Large intestine (tissue), 3 donors: ENCODE data around the gene MS4A15. TPM values are rescaled to one million over a fixed set of nuclear protein-coding genes. Genes with fewer than 3 reads are reported as not detected.

ENCODE experiments used
- DNase-seq, 2 donors: peaks; one replicate each; pipeline versions ENCODE4 v3.0.0 to v3.0.0-alpha.2; 2013
- H3K27ac ChIP-seq: one replicate; pipeline ENCODE4 v1.5.1; 2013; ENCODE audit warnings: low read length
- H3K27me3 ChIP-seq: 2 replicates; pipeline ENCODE4 v1.6.1; 2013; ENCODE audit warnings: low read length; ENCODE audit not compliant: control insufficient read depth, insufficient read depth
- H3K36me3 ChIP-seq: 2 replicates; pipeline ENCODE4 v1.6.1; 2013; ENCODE audit warnings: low read length; ENCODE audit not compliant: control insufficient read depth, insufficient read depth
- H3K4me1 ChIP-seq: one replicate; pipeline ENCODE4 v1.6.1; 2013; ENCODE audit warnings: low read length; ENCODE audit not compliant: control insufficient read depth, insufficient read depth
- H3K4me3 ChIP-seq: one replicate; pipeline ENCODE4 v1.5.1; 2013; ENCODE audit warnings: low read length
- H3K9me3 ChIP-seq: one replicate; pipeline ENCODE4 v1.6.1; 2013; ENCODE audit warnings: mild to moderate bottlenecking, low read depth, low read length, moderate library complexity; ENCODE audit not compliant: control insufficient read depth
- WGBS: methylation state at CpG from one replicate; pipeline ENCODE4 v1.1.5; 2013; ENCODE audit warnings: low lambda C conversion rate; ENCODE audit not compliant: insufficient coverage; 5-methylcytosine and 5-hydroxymethylcytosine counted together
- polyA plus RNA-seq: library from polyadenylated mRNA; unstranded; fragments of 120-200 nt; gene quantifications from one replicate; pipeline ENCODE4 v1.2.1, GENCODE V29; 2013

Gene MS4A15
- polyA plus RNA-seq, 1 donor, result 0.04 TPM

- no peaks in the 10 kb centered on the region for H3K36me3 ChIP-seq
- H3K27ac ChIP-seq, result no peak overlapping the region
- no CpG with 5 or more reads among the region's 1 CpG for WGBS
- H3K9me3 ChIP-seq, result no peaks in the 10 kb centered on the region
- H3K27me3 ChIP-seq, result no peaks in the 10 kb centered on the region
- no peak overlapping the region for H3K4me3 ChIP-seq
- peaks cover 15% of the 10 kb centered on the region for H3K4me1 ChIP-seq
- no peak for DNase-seq
These were observed 31.1 kb upstream of the MS4A15 start for GRCh38 chr11:60725592-60725991.

GRCh38 chr11:60731586-60731985, 25.1 kb upstream of the MS4A15 start:
- Histone ChIP-seq H3K36me3 (no peaks in the 10 kb centered on the region), H3K4me1 (peaks cover 7% of the 10 kb centered on the region), H3K9me3 (peaks cover 2% of the 10 kb centered on the region), H3K27me3 (no peaks in the 10 kb centered on the region), H3K27ac (no peak overlapping the region), H3K4me3 (no peak overlapping the region)
- DNase-seq, result no peak
- WGBS, result 85% methylated on average over 5 of the region's 8 CpGs

- Histone ChIP-seq H3K4me3 (no peak overlapping the region), H3K27ac (no peak overlapping the region), H3K36me3 (no peaks in the 10 kb centered on the region), H3K27me3 (no peaks in the 10 kb centered on the region), H3K4me1 (no peaks in the 10 kb centered on the region), H3K9me3 (peaks cover 2% of the 10 kb centered on the region)
- WGBS, result 100% methylated on average over 1 of the region's 4 CpGs
- DNase-seq, result peak; percentile 54 to 69
These were observed 22.4 kb upstream of the MS4A15 start for GRCh38 chr11:60734279-60734678.

GRCh38 chr11:60739114-60739513, 17.6 kb upstream of the MS4A15 start:
- Histone ChIP-seq H3K4me1 (peaks cover 15% of the 10 kb centered on the region), H3K27ac (no peak overlapping the region), H3K36me3 (no peaks in the 10 kb centered on the region), H3K9me3 (no peaks in the 10 kb centered on the region), H3K4me3 (no peak overlapping the region), H3K27me3 (no peaks in the 10 kb centered on the region)
- no peak for DNase-seq
- no CpG with 5 or more reads among the region's 7 CpGs for WGBS

- H3K9me3 ChIP-seq, result no peaks in the 10 kb centered on the region
- H3K27me3 ChIP-seq, result no peaks in the 10 kb centered on the region
- no peaks in the 10 kb centered on the region for H3K36me3 ChIP-seq
- peaks cover 15% of the 10 kb centered on the region for H3K4me1 ChIP-seq
- H3K4me3 ChIP-seq, result no peak overlapping the region
- H3K27ac ChIP-seq, result peak overlapping the region; percentile 39
- no peak for DNase-seq
These were observed 16.1 kb upstream of the MS4A15 start for GRCh38 chr11:60740573-60740972.

- H3K36me3 ChIP-seq, result no peaks in the 10 kb centered on the region
- peak; percentile 60 to 77 for DNase-seq
- H3K4me1 ChIP-seq, result peaks cover 15% of the 10 kb centered on the region
- H3K4me3 ChIP-seq, result no peak overlapping the region
- H3K9me3 ChIP-seq, result no peaks in the 10 kb centered on the region
- peak overlapping the region; percentile 39 for H3K27ac ChIP-seq
- WGBS, result no CpG with 5 or more reads among the region's 3 CpGs
- no peaks in the 10 kb centered on the region for H3K27me3 ChIP-seq
These were observed 15.2 kb upstream of the MS4A15 start for GRCh38 chr11:60741421-60741820.

- WGBS, result no CpG with 5 or more reads among the region's 1 CpG
- Histone ChIP-seq H3K4me3 (no peak overlapping the region), H3K4me1 (peaks cover 15% of the 10 kb centered on the region), H3K36me3 (no peaks in the 10 kb centered on the region), H3K27me3 (no peaks in the 10 kb centered on the region), H3K27ac (no peak overlapping the region), H3K9me3 (no peaks in the 10 kb centered on the region)
- peak in 1 of 2 donors; percentile 32 for DNase-seq
These were observed 13.6 kb upstream of the MS4A15 start for GRCh38 chr11:60743058-60743457.

- H3K36me3 ChIP-seq, result no peaks in the 10 kb centered on the region
- peaks cover 15% of the 10 kb centered on the region for H3K4me1 ChIP-seq
- H3K4me3 ChIP-seq, result no peak overlapping the region
- no peak for DNase-seq
- H3K27me3 ChIP-seq, result no peaks in the 10 kb centered on the region
- 83% methylated on average over 4 of the region's 5 CpGs for WGBS
- H3K27ac ChIP-seq, result no peak overlapping the region
- no peaks in the 10 kb centered on the region for H3K9me3 ChIP-seq
These were observed 12.6 kb upstream of the MS4A15 start for GRCh38 chr11:60744114-60744513.

GRCh38 chr11:60747359-60747873, 9.3 kb upstream of the MS4A15 start:
- WGBS, result 59% methylated on average over 3 of the region's 14 CpGs
- H3K4me1 ChIP-seq, result peaks cover 3% of the 10 kb centered on the region
- H3K27me3 ChIP-seq, result no peaks in the 10 kb centered on the region
- H3K9me3 ChIP-seq, result no peaks in the 10 kb centered on the region
- no peak for DNase-seq
- H3K36me3 ChIP-seq, result no peaks in the 10 kb centered on the region
- H3K4me3 ChIP-seq, result no peak overlapping the region
- no peak overlapping the region for H3K27ac ChIP-seq

GRCh38 chr11:60748225-60748624, 8.4 kb upstream of the MS4A15 start:
- Histone ChIP-seq H3K27ac (no peak overlapping the region), H3K36me3 (no peaks in the 10 kb centered on the region), H3K27me3 (no peaks in the 10 kb centered on the region), H3K4me3 (no peak overlapping the region), H3K4me1 (no peaks in the 10 kb centered on the region), H3K9me3 (no peaks in the 10 kb centered on the region)
- no CpG with 5 or more reads among the region's 17 CpGs for WGBS
- DNase-seq, result no peak

- H3K9me3 ChIP-seq, result no peaks in the 10 kb centered on the region
- no peak overlapping the region for H3K4me3 ChIP-seq
- no peaks in the 10 kb centered on the region for H3K27me3 ChIP-seq
- no peaks in the 10 kb centered on the region for H3K36me3 ChIP-seq
- no peak for DNase-seq
- H3K4me1 ChIP-seq, result no peaks in the 10 kb centered on the region
- WGBS, result no CpG with 5 or more reads among the region's 8 CpGs
- no peak overlapping the region for H3K27ac ChIP-seq
These were observed 7.8 kb upstream of the MS4A15 start for GRCh38 chr11:60748821-60749220.
